DOHH2 (cell line): ENCODE data around the gene ELK4.

Experiments used
- EZH2phosphoT487 ChIP-seq: fragments of 200-600 bp; sonication (generic); IDR thresholded peaks from 2 replicates; pipeline ENCODE4 v1.6.1; 2017; ENCODE audit warnings: borderline replicate concordance, mild to moderate bottlenecking, antibody characterized with exemption, low read length, moderate library complexity, mixed read lengths
- TF ChIP-seq, protein P1 (sequence below): fragments of 200-600 bp; sonication (generic); IDR thresholded peaks from one replicate; pipeline ENCODE4 v1.5.1; 2014; ENCODE audit warnings: antibody characterized with exemption, mild to moderate bottlenecking, low read depth, low read length; ENCODE audit not compliant: poor library complexity, severe bottlenecking

DNA sequence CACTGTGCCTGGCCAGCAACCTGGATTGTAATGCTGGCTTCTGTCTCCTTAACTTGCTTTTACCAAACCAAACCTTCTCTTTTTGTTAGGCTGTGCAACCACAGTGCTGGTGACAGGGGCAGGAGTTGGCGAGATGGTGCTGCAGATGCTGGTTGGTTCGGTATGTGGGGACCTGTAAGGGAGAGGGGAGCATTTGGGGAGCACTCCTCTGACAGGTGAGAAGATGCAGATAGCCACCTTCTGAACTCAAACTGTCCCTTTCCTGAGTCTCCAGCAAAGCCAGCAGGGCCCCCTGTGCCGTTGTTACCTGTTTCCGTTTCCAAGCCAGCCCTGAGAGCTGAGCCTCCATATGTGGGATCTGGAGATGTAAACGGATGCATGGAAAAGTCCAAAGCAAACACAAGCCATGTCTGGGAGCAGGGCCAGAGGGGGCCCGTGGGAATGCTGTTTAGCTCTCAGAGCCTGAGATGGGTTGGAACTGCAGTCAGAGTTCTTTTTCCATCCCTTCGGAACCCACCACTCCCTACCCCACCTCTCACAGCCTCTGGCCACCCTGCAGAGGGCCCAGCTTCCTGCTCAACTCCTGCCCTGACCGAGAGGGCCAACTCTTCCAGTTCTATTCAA lies 34.0 kb downstream of the ELK4 start:
- TF ChIP-seq, protein P1, sequence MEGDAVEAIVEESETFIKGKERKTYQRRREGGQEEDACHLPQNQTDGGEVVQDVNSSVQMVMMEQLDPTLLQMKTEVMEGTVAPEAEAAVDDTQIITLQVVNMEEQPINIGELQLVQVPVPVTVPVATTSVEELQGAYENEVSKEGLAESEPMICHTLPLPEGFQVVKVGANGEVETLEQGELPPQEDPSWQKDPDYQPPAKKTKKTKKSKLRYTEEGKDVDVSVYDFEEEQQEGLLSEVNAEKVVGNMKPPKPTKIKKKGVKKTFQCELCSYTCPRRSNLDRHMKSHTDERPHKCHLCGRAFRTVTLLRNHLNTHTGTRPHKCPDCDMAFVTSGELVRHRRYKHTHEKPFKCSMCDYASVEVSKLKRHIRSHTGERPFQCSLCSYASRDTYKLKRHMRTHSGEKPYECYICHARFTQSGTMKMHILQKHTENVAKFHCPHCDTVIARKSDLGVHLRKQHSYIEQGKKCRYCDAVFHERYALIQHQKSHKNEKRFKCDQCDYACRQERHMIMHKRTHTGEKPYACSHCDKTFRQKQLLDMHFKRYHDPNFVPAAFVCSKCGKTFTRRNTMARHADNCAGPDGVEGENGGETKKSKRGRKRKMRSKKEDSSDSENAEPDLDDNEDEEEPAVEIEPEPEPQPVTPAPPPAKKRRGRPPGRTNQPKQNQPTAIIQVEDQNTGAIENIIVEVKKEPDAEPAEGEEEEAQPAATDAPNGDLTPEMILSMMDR: no peak
- no peak for TF ChIP-seq EZH2phosphoT487
